Uterus (tissue), 4 donors: ENCODE measurements around the gene FASLG. TPM values are rescaled to one million over a fixed set of nuclear protein-coding genes. Genes with fewer than 3 reads are reported as not detected.

Source experiments
- DNase-seq, 2 donors: peaks; one replicate each; pipeline ENCODE4 v3.0.0-alpha.2; 2019 to 2020
- H3K27ac ChIP-seq, 2 donors: fragments of 200-600 bp; sonication (generic); 1 replicate in 1 of 2; 2 replicates in 1 of 2; pipeline ENCODE4 v1.5.1; 2016 to 2018
- H3K27me3 ChIP-seq, 2 donors: fragments of 200-600 bp; sonication (generic); one replicate each; pipeline ENCODE4 v1.5.1; 2018 to 2019; ENCODE audit warnings: control low read depth in 1 of 2
- H3K36me3 ChIP-seq, 2 donors: fragments of 200-600 bp; sonication (generic); one replicate each; pipeline ENCODE4 v1.5.1; 2019; ENCODE audit warnings: control low read depth in 1 of 2
- H3K4me1 ChIP-seq, 2 donors: fragments of 200-600 bp; sonication (generic); one replicate each; pipeline ENCODE4 v1.5.1; 2018 to 2019; ENCODE audit warnings: control low read depth in 1 of 2
- H3K4me3 ChIP-seq, 2 donors: fragments of 200-600 bp; sonication (generic); 1 replicate in 1 of 2; 2 replicates in 1 of 2; pipeline ENCODE4 v1.5.1; 2018 to 2019; ENCODE audit warnings: mild to moderate bottlenecking in 1 of 2
- H3K9me3 ChIP-seq, 2 donors: fragments of 200-600 bp; sonication (generic); one replicate each; pipeline ENCODE4 v1.5.1; 2019; ENCODE audit warnings: control low read depth in 1 of 2
- CTCF ChIP-seq, 4 experiments: fragments of 200-600 bp in 2 of 4; fragments of 450-650 bp in 2 of 4; sonication (generic) in 2 of 4; IDR thresholded peaks; one replicate each; pipeline ENCODE4 v1.5.1; 2016 to 2019; ENCODE audit warnings: antibody characterized with exemption in 4 of 4, mild to moderate bottlenecking in 2 of 4, moderate library complexity in 1 of 4
- POLR2A ChIP-seq, 2 donors: fragments of 450-650 bp; IDR thresholded peaks; one replicate each; pipeline ENCODE4 v1.6.1; 2016; ENCODE audit warnings: antibody characterized with exemption in 2 of 2, mild to moderate bottlenecking in 1 of 2, moderate library complexity in 1 of 2
- intact Hi-C: fragments of 100-400 bp; cut with DNase I; formaldehyde crosslinking; loops from one replicate; pipeline ENCODE4 v1.15.1; 2023; ENCODE audit warnings: low total_unique reads
- total RNA-seq, 4 donors: library from RNA; depleted of rRNA in 3 of 4; stranded (reverse); fragments of >200 nt in 3 of 4; gene quantifications; one replicate each; pipeline versions ENCODE4 v1.1.0 to v1.2.4, GENCODE V29; 2014 to 2023
- donor health status: DM: yes; HTN: yes; CAD: no.

FASLG gene
- total RNA-seq, 4 donors from 2014 or later, result 0.28 TPM; not detected in 3

GRCh38 chr1:172628401-172628800, 30.5 kb upstream of the FASLG start:
- no peaks in the 10 kb centered on the region for H3K4me1 ChIP-seq
- intact Hi-C loops, result no loop called here
- TF ChIP-seq CTCF (IDR thresholded peaks at IDR 0.05), result no peak
- no peak for TF ChIP-seq POLR2A (IDR thresholded peaks at IDR 0.05)

GRCh38 chr1:172629170-172629569, 29.7 kb upstream of the FASLG start:
- no peaks in the 10 kb centered on the region for H3K27me3 ChIP-seq
- H3K27ac ChIP-seq, result no peak overlapping the region
- no peaks in the 10 kb centered on the region for H3K36me3 ChIP-seq
- DNase-seq, result no peak
- TF ChIP-seq POLR2A (IDR thresholded peaks at IDR 0.05), result no peak
- TF ChIP-seq CTCF (IDR thresholded peaks at IDR 0.05), result no peak
- no peak overlapping the region for H3K4me3 ChIP-seq
- H3K4me1 ChIP-seq, result no peaks in the 10 kb centered on the region
- intact Hi-C loops, result no loop called here
- no peaks in the 10 kb centered on the region for H3K9me3 ChIP-seq

More at GRCh38 chr1:172628401-172628800, 30.5 kb upstream of the FASLG start:
- DNase-seq, result no peak
- no peaks in the 10 kb centered on the region for H3K27me3 ChIP-seq
- H3K36me3 ChIP-seq, result no peaks in the 10 kb centered on the region
- H3K27ac ChIP-seq, result no peak overlapping the region
- no peaks in the 10 kb centered on the region for H3K9me3 ChIP-seq
- H3K4me3 ChIP-seq, result no peak overlapping the region

GRCh38 chr1:172629638-172630037, 29.3 kb upstream of the FASLG start:
- TF ChIP-seq CTCF (IDR thresholded peaks at IDR 0.05) (no peak), POLR2A (IDR thresholded peaks at IDR 0.05) (no peak)
- intact Hi-C loops, result no loop called here
- Histone ChIP-seq H3K27me3 (no peaks in the 10 kb centered on the region), H3K4me1 (no peaks in the 10 kb centered on the region), H3K27ac (no peak overlapping the region), H3K36me3 (no peaks in the 10 kb centered on the region), H3K9me3 (no peaks in the 10 kb centered on the region), H3K4me3 (no peak overlapping the region)
- no peak for DNase-seq

GRCh38 chr1:172630056-172630818, 28.7 kb upstream of the FASLG start:
- Histone ChIP-seq H3K4me3 (no peak overlapping the region), H3K36me3 (no peaks in the 10 kb centered on the region), H3K9me3 (no peaks in the 10 kb centered on the region), H3K27me3 (no peaks in the 10 kb centered on the region), H3K4me1 (no peaks in the 10 kb centered on the region), H3K27ac (no peak overlapping the region)
- DNase-seq, result no peak
- intact Hi-C loops, result no loop called here
- TF ChIP-seq CTCF (IDR thresholded peaks at IDR 0.05) (no peak), POLR2A (IDR thresholded peaks at IDR 0.05) (no peak)

GRCh38 chr1:172630868-172631267, 28.0 kb upstream of the FASLG start:
- no peaks in the 10 kb centered on the region for H3K36me3 ChIP-seq
- intact Hi-C loops, result no loop called here
- H3K4me1 ChIP-seq, result no peaks in the 10 kb centered on the region
- DNase-seq, result no peak
- H3K27ac ChIP-seq, result no peak overlapping the region
- no peak for TF ChIP-seq POLR2A (IDR thresholded peaks at IDR 0.05)
- TF ChIP-seq CTCF (IDR thresholded peaks at IDR 0.05), result no peak
- H3K4me3 ChIP-seq, result no peak overlapping the region
- H3K27me3 ChIP-seq, result no peaks in the 10 kb centered on the region
- H3K9me3 ChIP-seq, result no peaks in the 10 kb centered on the region
